ENCODE results near the gene GALNT9.

DNA sequence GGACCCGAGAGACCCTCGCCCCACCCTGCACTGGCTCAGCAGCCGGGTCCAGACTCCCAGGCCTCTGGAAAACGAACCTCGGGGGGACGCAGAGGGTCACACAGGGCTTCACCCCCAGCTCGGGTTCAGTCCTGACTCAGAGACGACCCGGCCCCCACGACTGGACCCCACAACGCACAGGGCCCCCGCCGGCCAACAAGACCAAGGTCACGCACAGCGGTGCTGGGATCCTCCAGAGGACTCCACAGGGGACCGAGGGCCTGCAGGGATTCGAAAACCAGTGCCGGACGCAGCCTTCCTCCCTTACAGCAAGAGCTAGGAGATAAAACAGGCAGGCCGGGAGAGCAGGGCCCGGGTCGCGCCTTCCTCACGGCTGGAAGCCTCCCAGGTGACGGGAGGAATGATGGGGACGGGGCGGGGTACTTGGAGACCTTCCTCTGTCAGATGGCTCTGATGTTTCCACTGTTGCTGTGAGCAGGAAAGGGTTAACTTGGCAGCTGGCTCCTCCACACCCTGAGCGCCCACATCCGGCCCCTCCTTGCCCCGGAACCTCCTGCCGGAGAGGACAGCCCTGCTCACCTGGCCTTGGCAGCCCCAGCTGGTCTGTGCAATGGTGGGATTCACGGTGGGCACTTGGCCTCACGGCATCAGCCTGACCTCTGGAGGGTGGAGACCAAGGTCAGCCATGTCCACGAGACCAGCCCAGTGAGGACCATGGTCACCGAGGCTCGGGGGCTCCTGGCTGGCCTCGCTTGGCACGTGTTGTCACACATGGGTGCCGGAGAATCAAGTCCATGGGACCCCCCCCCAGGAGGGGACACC lies 46.2 kb downstream of the GALNT9 start:
- TF ChIP-seq, protein P1, sequence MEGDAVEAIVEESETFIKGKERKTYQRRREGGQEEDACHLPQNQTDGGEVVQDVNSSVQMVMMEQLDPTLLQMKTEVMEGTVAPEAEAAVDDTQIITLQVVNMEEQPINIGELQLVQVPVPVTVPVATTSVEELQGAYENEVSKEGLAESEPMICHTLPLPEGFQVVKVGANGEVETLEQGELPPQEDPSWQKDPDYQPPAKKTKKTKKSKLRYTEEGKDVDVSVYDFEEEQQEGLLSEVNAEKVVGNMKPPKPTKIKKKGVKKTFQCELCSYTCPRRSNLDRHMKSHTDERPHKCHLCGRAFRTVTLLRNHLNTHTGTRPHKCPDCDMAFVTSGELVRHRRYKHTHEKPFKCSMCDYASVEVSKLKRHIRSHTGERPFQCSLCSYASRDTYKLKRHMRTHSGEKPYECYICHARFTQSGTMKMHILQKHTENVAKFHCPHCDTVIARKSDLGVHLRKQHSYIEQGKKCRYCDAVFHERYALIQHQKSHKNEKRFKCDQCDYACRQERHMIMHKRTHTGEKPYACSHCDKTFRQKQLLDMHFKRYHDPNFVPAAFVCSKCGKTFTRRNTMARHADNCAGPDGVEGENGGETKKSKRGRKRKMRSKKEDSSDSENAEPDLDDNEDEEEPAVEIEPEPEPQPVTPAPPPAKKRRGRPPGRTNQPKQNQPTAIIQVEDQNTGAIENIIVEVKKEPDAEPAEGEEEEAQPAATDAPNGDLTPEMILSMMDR (IDR thresholded peaks at IDR 0.05): no peak
- no peak for TF ChIP-seq ZFX (IDR thresholded peaks at IDR 0.05; ENCODE audit: borderline replicate concordance)

All from 22Rv1 (cell line).